Keratinocyte (primary cell): ENCODE data around the gene SDK1.

Experiments used
- CTCF ChIP-seq, 3 experiments: IDR thresholded peaks in 1 of 3; conservative IDR thresholded peaks in 1 of 3; optimal IDR thresholded peaks in 1 of 3; 2 replicates in 2 of 3; 3 replicates in 1 of 3; pipeline versions ENCODE3 to v1.5.1; 2011; ENCODE audit warnings: low read length in 3 of 3, mild to moderate bottlenecking in 3 of 3, moderate library complexity in 2 of 3, control low read depth in 1 of 3, inconsistent platforms in 1 of 3; ENCODE audit not compliant: insufficient read depth in 2 of 3; ENCODE audit errors: extremely low read depth in 1 of 3
- EZH2 ChIP-seq: IDR thresholded peaks from one replicate; pipeline ENCODE4 v1.6.1; 2012; ENCODE audit warnings: inconsistent platforms, mild to moderate bottlenecking, low read length, moderate library complexity

GRCh38 chr7:3937146-3937545, 636.1 kb downstream of the SDK1 start:
- TF ChIP-seq CTCF (optimal IDR thresholded peaks at IDR 0.05 in 1 of 3, IDR thresholded peaks at IDR 0.05 in 1 of 3, conservative IDR thresholded peaks at IDR 0.05 in 1 of 3; ENCODE audit: extremely low read depth in 1 of 3, insufficient read depth in 2 of 3, low read length in 3 of 3) = no peak
- TF ChIP-seq EZH2 = no peak
